Activated CD8-positive, alpha-beta T cell treated with anti-CD3 and anti-CD28 coated beads for 36 hours (primary cell): ENCODE results near the gene WARS2. TPM values are rescaled to one million over a fixed set of nuclear protein-coding genes. Genes with fewer than 3 reads are reported as not detected.

Source experiments
- ATAC-seq: fragments of 200-7000 bp; cut with Tn5 transposase; one replicate; pipeline ENCODE4 v1.10.0; 2021; ENCODE audit warnings: mild to moderate bottlenecking, moderate library complexity
- CTCF ChIA-PET: fragments of 350-600 bp; sonication (Branson Sonifier 250); formaldehyde crosslinking; loops from one replicate; lab custom pipeline; 2021; ENCODE audit warnings: antibody characterized with exemption; lab: Charles Lee
- POLR2A ChIA-PET: fragments of 350-600 bp; sonication (Branson Sonifier 250); formaldehyde crosslinking; loops from one replicate; lab custom pipeline; 2021; ENCODE audit warnings: antibody characterized with exemption; lab: Charles Lee
- DNase-seq: peaks from one replicate; pipeline ENCODE4 v3.0.0-alpha.2; 2020
- H3K27ac Mint-ChIP-seq: one replicate; pipeline ENCODE4 v1.8.0; 2021; ENCODE audit warnings: mild to moderate bottlenecking, mixed read lengths
- H3K27me3 Mint-ChIP-seq: one replicate; pipeline ENCODE4 v1.8.0; 2021; ENCODE audit warnings: mixed read lengths
- H3K36me3 Mint-ChIP-seq: one replicate; pipeline ENCODE4 v1.8.0; 2021; ENCODE audit warnings: low read depth, mixed read lengths
- H3K4me1 Mint-ChIP-seq: one replicate; pipeline ENCODE4 v1.8.0; 2021; ENCODE audit warnings: low read depth, mixed read lengths
- H3K4me3 Mint-ChIP-seq: one replicate; pipeline ENCODE4 v1.8.0; 2021; ENCODE audit warnings: mild to moderate bottlenecking, moderate library complexity, mixed read lengths
- H3K9me3 Mint-ChIP-seq: one replicate; pipeline ENCODE4 v1.8.0; 2021; ENCODE audit warnings: mixed read lengths
- intact Hi-C: fragments of 100-400 bp; cut with micrococcal nuclease; formaldehyde crosslinking; loops from one replicate; pipeline ENCODE4 v1.10.0; 2022
- total RNA-seq, 2 experiments: library from RNA; stranded (reverse); gene quantifications; one replicate each; pipeline ENCODE4 v1.2.3, GENCODE V29; 2021
- TF ChIP-seq, protein P1 (sequence below): fragments of 200-600 bp; IDR thresholded peaks from one replicate; pipeline ENCODE4 v1.8.0; 2022; ENCODE audit warnings: antibody characterized with exemption, mild to moderate bottlenecking

WARS2 gene
- total RNA-seq, 2 experiments from 2014 or later, result 22.3 to 23.7 TPM

DNA sequence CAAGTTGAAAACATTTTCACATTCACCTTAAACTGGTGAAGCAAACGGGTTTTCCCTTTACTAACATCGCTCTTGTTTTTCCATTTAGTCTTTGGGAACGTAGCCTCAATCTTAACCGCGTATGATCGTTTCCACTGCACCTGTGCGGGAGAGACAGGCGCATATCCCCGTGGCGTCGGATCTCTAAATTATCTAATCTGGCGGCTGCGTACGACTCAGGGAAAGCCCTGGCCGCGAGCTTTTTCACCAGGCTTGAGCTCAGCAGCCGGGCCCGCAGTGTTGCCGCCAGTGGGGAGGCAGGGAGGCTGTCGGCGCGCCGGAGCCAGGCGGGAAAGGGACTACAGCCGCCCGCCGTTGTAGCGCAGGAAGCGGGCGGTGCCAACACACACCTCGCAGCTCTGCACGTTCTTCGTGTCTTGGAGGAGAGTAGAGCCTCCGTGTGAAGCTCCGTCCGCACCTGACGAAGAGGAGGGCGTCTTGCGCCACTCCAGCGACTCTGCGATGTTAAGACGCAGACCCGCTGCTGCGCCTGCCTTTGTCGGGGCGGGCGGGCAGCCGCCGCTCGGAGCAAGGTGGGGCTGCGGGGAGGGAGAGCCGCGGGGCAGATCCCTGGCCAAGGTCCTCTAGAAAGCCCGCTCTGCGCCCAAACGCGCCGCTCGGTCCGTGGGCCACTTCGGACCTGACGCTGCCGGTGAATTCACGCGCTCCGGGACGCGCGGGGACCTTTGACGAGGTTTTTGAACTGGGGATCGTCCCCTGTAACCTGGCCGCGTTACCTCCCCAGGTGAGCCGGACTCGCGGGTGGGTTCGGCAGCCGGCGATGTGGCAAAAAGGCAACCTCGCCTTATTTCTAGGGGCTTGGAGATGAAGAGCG is 133.8 kb downstream of the WARS2 start:
- Mint-ChIP-seq H3K4me1 (peaks cover 12% of the 10 kb centered on the region), H3K9me3 (peaks cover 6% of the 10 kb centered on the region), H3K27ac (no peak overlapping the region), H3K36me3 (peaks cover 16% of the 10 kb centered on the region), H3K4me3 (no peak overlapping the region), H3K27me3 (peaks cover 80% of the 10 kb centered on the region)
- intact Hi-C loops, result loop anchor here (5.0 kb wide), 1 partner anchor 854 kb away; no protein-coding TSS in a partner anchor
- ChIA-PET POLR2A (interaction anchor here (0.8 kb wide), 1 partner anchor 17 kb away, joined by 3 read pairs; no protein-coding TSS in a partner anchor), CTCF (interaction anchor here (1.5 kb wide), 1 partner anchor 21 kb away, joined by 5 read pairs; no protein-coding TSS in a partner anchor)
- TF ChIP-seq, protein P1, sequence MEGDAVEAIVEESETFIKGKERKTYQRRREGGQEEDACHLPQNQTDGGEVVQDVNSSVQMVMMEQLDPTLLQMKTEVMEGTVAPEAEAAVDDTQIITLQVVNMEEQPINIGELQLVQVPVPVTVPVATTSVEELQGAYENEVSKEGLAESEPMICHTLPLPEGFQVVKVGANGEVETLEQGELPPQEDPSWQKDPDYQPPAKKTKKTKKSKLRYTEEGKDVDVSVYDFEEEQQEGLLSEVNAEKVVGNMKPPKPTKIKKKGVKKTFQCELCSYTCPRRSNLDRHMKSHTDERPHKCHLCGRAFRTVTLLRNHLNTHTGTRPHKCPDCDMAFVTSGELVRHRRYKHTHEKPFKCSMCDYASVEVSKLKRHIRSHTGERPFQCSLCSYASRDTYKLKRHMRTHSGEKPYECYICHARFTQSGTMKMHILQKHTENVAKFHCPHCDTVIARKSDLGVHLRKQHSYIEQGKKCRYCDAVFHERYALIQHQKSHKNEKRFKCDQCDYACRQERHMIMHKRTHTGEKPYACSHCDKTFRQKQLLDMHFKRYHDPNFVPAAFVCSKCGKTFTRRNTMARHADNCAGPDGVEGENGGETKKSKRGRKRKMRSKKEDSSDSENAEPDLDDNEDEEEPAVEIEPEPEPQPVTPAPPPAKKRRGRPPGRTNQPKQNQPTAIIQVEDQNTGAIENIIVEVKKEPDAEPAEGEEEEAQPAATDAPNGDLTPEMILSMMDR, result no peak
- DNase-seq (no peak), ATAC-seq (no peak)

- ATAC-seq, result no peak
- ChIA-PET POLR2A (interaction anchor here (0.6 to 0.8 kb wide), 2 partner anchors 16 to 355 kb away, joined by 3 to 6 read pairs; no protein-coding TSS in a partner anchor), CTCF (interaction anchor here (1.5 kb wide), 1 partner anchor 20 kb away, joined by 5 read pairs; no protein-coding TSS in a partner anchor)
- H3K9me3 Mint-ChIP-seq, result peaks cover 6% of the 10 kb centered on the region
- no peak for DNase-seq
- H3K27ac Mint-ChIP-seq, result no peak overlapping the region
- H3K4me3 Mint-ChIP-seq, result no peak overlapping the region
- TF ChIP-seq, protein P1, result no peak
- peaks cover 82% of the 10 kb centered on the region for H3K27me3 Mint-ChIP-seq
- peaks cover 14% of the 10 kb centered on the region for H3K4me1 Mint-ChIP-seq
- intact Hi-C loops, result loop anchor here (5.0 kb wide), 1 partner anchor 854 kb away; no protein-coding TSS in a partner anchor
- H3K36me3 Mint-ChIP-seq, result peaks cover 16% of the 10 kb centered on the region
Measured at GRCh38 chr1:119005724-119006405, 134.6 kb downstream of the WARS2 start.

GRCh38 chr1:119004781-119005180 is 135.7 kb downstream of the WARS2 start:
- DNase-seq (no peak), ATAC-seq (no peak)
- no peak overlapping the region for H3K4me3 Mint-ChIP-seq
- peaks cover 20% of the 10 kb centered on the region for H3K4me1 Mint-ChIP-seq
- intact Hi-C loops, result loop anchor here (5.0 kb wide), 1 partner anchor 852 kb away; no protein-coding TSS in a partner anchor
- ChIA-PET POLR2A (no interaction called here), CTCF (no interaction called here)
- no peak overlapping the region for H3K27ac Mint-ChIP-seq
- peaks cover 6% of the 10 kb centered on the region for H3K9me3 Mint-ChIP-seq
- H3K27me3 Mint-ChIP-seq, result peaks cover 79% of the 10 kb centered on the region
- H3K36me3 Mint-ChIP-seq, result peaks cover 16% of the 10 kb centered on the region
- TF ChIP-seq, protein P1, result no peak

DNA sequence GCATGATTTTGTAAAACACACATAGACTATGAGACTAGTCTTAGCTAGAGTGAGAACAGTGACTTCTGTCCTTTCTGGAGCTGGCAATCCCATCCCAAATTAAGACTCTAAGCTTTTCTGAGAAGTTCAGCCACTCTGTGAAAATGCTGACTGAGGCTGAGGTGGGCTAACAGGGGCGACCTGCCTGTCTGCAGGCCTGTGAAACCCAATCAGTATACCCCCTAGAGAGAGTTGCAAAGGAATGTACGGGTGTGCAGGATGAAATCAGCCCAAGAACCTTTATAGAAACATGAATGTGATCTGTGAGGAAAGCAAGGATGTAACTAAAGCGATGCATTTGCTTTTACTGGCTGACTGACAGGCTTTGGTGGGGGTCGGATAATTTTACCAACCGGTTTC is 136.3 kb downstream of the WARS2 start:
- Mint-ChIP-seq H3K27me3 (peaks cover 82% of the 10 kb centered on the region), H3K4me3 (no peak overlapping the region), H3K9me3 (peaks cover 6% of the 10 kb centered on the region), H3K27ac (no peak overlapping the region), H3K36me3 (peaks cover 16% of the 10 kb centered on the region), H3K4me1 (peaks cover 20% of the 10 kb centered on the region)
- TF ChIP-seq, protein P1, result no peak
- ChIA-PET POLR2A (no interaction called here), CTCF (no interaction called here)
- intact Hi-C loops, result no loop called here
- no peak for ATAC-seq
- DNase-seq, result no peak
